Measurements from ENCODE around the gene SNX2.

- TF ChIP-seq CTCF (IDR thresholded peaks at IDR 0.05) (peak in 1 of 4 donors; percentile 29), POLR2A (IDR thresholded peaks at IDR 0.05) (peak; percentile 74)
Measured at GRCh38 chr5:122774861-122775549, at the start of gene SNX2.
